Measurements from ENCODE around the gene AOAH.

DNA sequence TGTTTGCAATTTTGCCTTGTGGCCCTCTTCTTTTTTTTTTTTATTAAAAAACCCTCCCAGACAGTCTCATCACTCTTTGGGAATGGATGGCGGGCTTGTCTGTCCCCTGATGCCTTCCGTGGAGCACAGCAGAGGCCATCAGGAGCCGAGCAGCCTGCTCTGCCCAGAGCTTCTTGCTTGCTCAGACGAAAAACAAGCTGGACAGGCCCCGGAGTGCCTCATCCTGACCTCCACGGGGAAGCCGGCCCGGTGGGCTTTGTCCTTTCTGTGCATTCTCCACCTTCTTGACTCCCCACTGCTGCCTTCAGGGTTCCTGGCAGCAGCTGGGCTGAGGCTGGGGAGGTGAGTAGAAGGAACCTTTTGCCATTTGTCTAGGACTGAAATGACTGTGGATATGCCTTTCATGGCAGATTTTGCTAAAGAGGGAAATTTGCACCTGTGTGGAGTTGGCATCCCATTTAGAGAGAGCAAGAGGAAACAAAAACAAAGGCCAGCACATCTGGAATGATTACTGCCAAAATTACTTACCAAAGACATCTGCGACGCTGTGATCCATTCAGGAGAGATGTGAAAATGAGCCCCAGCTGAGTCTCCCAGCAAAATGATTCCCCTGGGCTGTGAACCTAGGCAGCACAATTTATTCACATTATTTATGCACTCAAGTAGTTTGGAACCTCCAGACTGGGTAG, 108.3 kb downstream of the AOAH start:
- TF ChIP-seq, protein P1, sequence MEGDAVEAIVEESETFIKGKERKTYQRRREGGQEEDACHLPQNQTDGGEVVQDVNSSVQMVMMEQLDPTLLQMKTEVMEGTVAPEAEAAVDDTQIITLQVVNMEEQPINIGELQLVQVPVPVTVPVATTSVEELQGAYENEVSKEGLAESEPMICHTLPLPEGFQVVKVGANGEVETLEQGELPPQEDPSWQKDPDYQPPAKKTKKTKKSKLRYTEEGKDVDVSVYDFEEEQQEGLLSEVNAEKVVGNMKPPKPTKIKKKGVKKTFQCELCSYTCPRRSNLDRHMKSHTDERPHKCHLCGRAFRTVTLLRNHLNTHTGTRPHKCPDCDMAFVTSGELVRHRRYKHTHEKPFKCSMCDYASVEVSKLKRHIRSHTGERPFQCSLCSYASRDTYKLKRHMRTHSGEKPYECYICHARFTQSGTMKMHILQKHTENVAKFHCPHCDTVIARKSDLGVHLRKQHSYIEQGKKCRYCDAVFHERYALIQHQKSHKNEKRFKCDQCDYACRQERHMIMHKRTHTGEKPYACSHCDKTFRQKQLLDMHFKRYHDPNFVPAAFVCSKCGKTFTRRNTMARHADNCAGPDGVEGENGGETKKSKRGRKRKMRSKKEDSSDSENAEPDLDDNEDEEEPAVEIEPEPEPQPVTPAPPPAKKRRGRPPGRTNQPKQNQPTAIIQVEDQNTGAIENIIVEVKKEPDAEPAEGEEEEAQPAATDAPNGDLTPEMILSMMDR (IDR thresholded peaks at IDR 0.05; ENCODE audit: borderline replicate concordance, extremely low read depth, low read length, poor library complexity, severe bottlenecking): no peak
- no peak for TF ChIP-seq EZH2 (IDR thresholded peaks at IDR 0.05; ENCODE audit: borderline replicate concordance, low read depth, low read length, severe bottlenecking)

Data from DND-41 (cell line).